ENCODE measurements around the gene WRAP53. TPM values are rescaled to one million over a fixed set of nuclear protein-coding genes. Genes with fewer than 3 reads are reported as not detected.

Gene WRAP53
- total and polyA plus RNA-seq, 2 of the 13 experiments (the other 11 are each of a cell fraction or from before 2014, with no cell fraction given): 7.0 to 19.5 TPM

DNA sequence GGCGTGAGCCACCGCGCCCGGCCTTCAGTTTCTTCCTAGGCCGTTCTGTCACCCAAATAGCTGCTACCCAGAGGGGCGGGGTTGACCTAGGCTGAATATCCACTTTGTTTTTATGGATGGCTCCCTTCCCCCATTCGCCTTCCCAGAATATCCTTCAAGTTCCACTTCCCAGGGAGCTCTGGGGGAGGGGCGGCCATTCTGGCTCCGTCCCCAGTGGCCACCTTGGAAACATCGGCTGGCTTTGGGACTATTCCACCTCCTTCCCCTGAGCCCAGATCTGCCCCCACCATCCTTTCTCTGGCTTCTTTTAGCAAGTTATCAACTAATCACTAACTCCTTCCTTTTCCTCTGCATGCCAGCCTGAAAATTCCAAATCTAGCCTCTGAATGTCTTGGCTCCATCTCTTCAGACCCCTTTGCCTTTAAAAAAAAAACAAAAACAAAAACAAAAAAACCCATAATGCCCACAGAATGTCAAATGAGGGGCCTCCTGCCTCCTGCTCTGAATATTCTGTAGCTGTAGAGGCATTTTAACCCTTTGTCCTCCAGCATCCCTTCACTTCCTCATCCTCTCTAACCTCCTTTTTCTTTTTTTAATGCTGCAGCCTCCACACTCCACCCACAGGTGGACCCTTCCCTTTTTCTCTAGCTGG is 31.2 kb upstream of the WRAP53 start:
- BruUV-seq (replicated peaks): no TSS peak
- in situ Hi-C loops (cut with HindIII; ENCODE audit: extremely low pct_ligation_motif_present, low pct_unique_long_range_greater_than_20kb): no loop called here
- Histone ChIP-seq H3K27me3 (ENCODE audit: control insufficient read depth in 1 of 2, insufficient read depth in 2 of 2, low read length in 2 of 2) (peaks cover 1 to 36% of the 10 kb centered on the region in 2 experiments; a peak in 4 of 5 replicates), H3K36me3 (replicated peaks in 1 of 2; ENCODE audit: control insufficient read depth in 1 of 2, insufficient read depth in 2 of 2, low read length in 2 of 2) (no peaks in the 10 kb centered on the region), H3K27ac (ENCODE audit: extremely low read length, insufficient read depth, low read length) (no peak overlapping the region), H4K20me1 (ENCODE audit: insufficient read depth, low read length) (no peaks in the 10 kb centered on the region), H2AFZ (ENCODE audit: low read length) (no peak overlapping the region), H3K79me2 (ENCODE audit: insufficient read depth, low read length) (no peaks in the 10 kb centered on the region), H3K4me3 (replicated peaks in 1 of 3; ENCODE audit: insufficient read depth in 1 of 3, low read depth in 2 of 3, low read length in 3 of 3) (no peak overlapping the region), H3K9me3 (ENCODE audit: low read length) (no peaks in the 10 kb centered on the region), H3K4me2 (ENCODE audit: low read depth, low read length) (no peak overlapping the region), H3K4me1 (ENCODE audit: insufficient read depth, low read length) (no peaks in the 10 kb centered on the region), H3K9ac (ENCODE audit: insufficient read depth, low read depth, low read length) (no peak overlapping the region)
- ChIA-PET CTCF (ENCODE audit: low intra/inter-chr PET ratio, low total read pairs) (no interaction called here), POLR2A (no interaction called here)
- WGBS (ENCODE audit: low lambda C conversion rate): 62% methylated on average over 10 of the region's 10 CpGs
- DNase-seq (ENCODE audit: low spot score) (no peak), FAIRE-seq (no peak), ATAC-seq (no peak)
- intact Hi-C loops (cut with micrococcal nuclease; ENCODE audit: unreplicated experiment): no loop called here
- TF ChIP-seq ZNF281 (CRISPR knock-in tag; IDR thresholded peaks at IDR 0.05; ENCODE audit: borderline replicate concordance) (0 out of 2 replicates have a peak, but pooled peaks have one; percentile 14), RCOR2 (CRISPR knock-in tag; IDR thresholded peaks at IDR 0.05) (no peak), ZNF616 (CRISPR knock-in tag; IDR thresholded peaks at IDR 0.05; ENCODE audit: low read depth) (no peak), HOXA7 (CRISPR knock-in tag; IDR thresholded peaks at IDR 0.05) (no peak), MEF2D (CRISPR knock-in tag; IDR thresholded peaks at IDR 0.05) (no peak), FIP1L1 (IDR thresholded peaks at IDR 0.05; ENCODE audit: borderline replicate concordance, insufficient read depth, low read depth, low read length) (no peak), ZSCAN9 (CRISPR knock-in tag; IDR thresholded peaks at IDR 0.05; ENCODE audit: borderline replicate concordance) (no peak), ZNF652 (CRISPR knock-in tag; IDR thresholded peaks at IDR 0.05; ENCODE audit: borderline replicate concordance, low read depth) (peak; percentile 82), ZMYM3 (CRISPR knock-in tag; IDR thresholded peaks at IDR 0.05) (no peak), FOXJ3 (CRISPR knock-in tag; IDR thresholded peaks at IDR 0.05; ENCODE audit: borderline replicate concordance) (no peak)
